ENCODE measurements around the gene HES1.
"Not testable (repeated sequence)": the region's sequence is repeated elsewhere in the genome, so short reads cannot be mapped to it uniquely, and the experiment has no call there.

Gene HES1

DNA sequence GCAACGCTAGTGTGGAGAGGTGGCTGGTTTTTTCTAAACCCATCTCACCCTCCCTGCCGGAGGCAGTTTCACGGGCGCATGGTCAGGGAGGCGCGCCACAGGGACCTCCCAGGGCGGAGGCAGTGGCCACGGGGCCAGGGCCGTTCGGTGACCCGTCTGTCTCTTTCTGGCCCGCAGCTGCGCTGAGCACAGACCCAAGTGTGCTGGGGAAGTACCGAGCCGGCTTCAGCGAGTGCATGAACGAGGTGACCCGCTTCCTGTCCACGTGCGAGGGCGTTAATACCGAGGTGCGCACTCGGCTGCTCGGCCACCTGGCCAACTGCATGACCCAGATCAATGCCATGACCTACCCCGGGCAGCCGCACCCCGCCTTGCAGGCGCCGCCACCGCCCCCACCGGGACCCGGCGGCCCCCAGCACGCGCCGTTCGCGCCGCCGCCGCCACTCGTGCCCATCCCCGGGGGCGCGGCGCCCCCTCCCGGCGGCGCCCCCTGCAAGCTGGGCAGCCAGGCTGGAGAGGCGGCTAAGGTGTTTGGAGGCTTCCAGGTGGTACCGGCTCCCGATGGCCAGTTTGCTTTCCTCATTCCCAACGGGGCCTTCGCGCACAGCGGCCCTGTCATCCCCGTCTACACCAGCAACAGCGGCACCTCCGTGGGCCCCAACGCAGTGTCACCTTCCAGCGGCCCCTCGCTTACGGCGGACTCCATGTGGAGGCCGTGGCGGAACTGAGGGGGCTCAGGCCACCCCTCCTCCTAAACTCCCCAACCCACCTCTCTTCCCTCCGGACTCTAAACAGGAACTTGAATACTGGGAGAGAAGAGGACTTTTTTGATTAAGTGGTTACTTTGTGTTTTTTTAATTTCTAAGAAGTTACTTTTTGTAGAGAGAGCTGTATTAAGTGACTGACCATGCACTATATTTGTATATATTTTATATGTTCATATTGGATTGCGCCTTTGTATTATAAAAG, 1.8 kb downstream of the HES1 start:
- DNase-seq = peak; percentile 62 to 75
- TF ChIP-seq POLR2A (IDR thresholded peaks at IDR 0.05; ENCODE audit: low read length) (peak; percentile 21), GATA1 (IDR thresholded peaks at IDR 0.05; ENCODE audit: low read depth, low read length) (no peak)

DNA sequence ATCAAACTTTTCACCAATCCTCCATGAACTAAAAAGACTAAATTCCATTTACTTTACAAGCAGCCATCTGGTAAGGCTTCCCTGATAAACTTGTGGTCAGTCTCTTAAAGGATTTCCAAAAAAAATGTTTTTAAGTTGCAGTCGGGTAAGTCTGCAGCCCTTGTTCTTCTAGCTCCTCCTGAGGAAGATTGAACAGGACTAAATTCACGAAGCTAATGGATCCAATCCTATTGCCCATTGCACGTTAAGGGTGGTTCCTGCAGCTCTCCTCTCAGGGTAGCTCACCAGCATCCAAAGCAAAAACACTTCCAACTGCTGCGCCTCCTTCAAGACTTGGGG, 2.8 kb downstream of the HES1 start:
- DNase-seq = no peak
- TF ChIP-seq GATA1 (IDR thresholded peaks at IDR 0.05; ENCODE audit: low read depth, low read length) (no peak), POLR2A (IDR thresholded peaks at IDR 0.05; ENCODE audit: low read length) (no peak)

GRCh38 chr3:194139071-194139813, 3.3 kb downstream of the HES1 start:
- TF ChIP-seq POLR2A (IDR thresholded peaks at IDR 0.05; ENCODE audit: low read length) (no peak), GATA1 (IDR thresholded peaks at IDR 0.05; ENCODE audit: low read depth, low read length) (no peak)

DNA sequence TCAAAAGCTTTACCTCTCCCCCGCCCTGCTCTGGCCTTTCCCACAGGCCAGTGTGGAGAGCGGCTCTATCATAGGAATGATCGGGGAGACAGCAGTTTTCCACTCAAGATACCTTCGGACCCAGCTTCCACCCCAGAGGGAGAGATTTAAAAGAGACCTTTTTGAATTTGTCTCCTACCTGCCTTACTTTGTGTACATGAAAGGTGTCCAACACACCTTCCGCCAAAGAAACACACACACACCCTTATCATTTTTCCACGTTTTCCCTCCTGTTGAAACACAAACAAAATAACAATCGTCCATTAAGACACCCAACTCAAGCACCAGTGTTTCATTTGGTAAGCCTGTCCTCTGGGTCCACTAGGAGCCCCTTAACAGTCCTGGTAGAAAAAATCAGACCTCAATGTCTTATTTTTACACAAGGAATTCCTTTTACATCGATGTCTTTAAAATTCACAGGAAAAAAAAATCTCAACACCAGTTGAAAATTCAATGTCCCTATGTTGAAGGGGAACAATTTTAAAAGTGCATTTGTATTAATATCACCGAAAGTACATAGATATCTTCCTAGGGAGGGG, 4.0 kb downstream of the HES1 start:
- TF ChIP-seq GATA1 (IDR thresholded peaks at IDR 0.05; ENCODE audit: low read depth, low read length) = no peak
- peak; percentile 4 for TF ChIP-seq POLR2A (IDR thresholded peaks at IDR 0.05; ENCODE audit: low read length)
- DNase-seq = peak in 1 of 2 experiments; percentile 40

More at GRCh38 chr3:194139071-194139813, 3.3 kb downstream of the HES1 start:
- DNase-seq = peak; percentile 60 to 76

DNA sequence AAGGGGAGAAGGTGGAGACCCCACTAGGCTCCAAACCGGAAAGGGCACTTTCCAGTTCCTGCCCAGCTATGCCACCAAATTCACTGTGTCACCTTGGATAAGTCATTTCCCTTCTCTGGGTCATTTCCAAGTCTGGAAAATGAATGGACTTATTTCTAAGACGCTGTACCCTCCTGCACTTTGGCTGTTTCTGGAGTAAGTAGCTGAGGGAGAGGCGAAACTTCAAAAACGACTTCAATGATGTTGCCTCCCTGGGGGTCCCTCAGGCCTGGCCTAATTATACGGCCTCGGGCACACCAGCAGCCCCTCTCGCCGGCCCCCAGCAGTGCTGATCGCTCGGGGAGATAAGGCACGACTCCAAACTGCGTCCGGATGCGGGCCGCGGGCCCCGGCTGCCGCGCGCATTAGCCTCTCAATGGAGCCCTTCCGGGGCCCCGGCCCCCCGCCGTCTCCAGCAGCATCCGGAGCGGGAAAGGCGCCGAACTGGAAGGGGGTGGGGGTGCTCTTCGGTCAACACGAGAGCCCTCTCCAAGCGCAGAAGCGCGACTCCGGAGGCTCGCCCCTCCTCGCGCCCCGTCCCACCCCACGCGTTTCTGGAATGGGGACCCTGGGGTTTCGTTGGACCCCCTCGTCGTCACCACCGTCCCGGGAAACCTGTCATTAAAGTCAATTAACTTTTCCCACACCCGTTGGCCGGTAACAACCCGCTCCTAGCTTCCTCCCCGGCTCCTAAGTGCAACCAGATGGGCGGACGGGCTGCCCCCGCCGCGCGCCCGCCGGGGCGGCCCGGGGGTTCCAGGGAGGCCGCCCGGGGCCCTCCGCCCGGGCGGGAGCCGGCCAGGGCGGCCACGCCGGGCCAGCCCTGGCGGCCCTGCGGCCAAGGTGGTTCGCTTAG, 4.8 kb downstream of the HES1 start:
- DNase-seq = peak; percentile 78 to 80
- TF ChIP-seq GATA1 (IDR thresholded peaks at IDR 0.05; ENCODE audit: low read depth, low read length) (peak; percentile 72), POLR2A (IDR thresholded peaks at IDR 0.05; ENCODE audit: low read length) (peak; percentile 10)

GRCh38 chr3:194141415-194142155, 5.6 kb downstream of the HES1 start:
- TF ChIP-seq POLR2A (IDR thresholded peaks at IDR 0.05; ENCODE audit: low read length) (peak; percentile 53), GATA1 (IDR thresholded peaks at IDR 0.05; ENCODE audit: low read depth, low read length) (no peak)
- peak; percentile 91 to 94 for DNase-seq

DNA sequence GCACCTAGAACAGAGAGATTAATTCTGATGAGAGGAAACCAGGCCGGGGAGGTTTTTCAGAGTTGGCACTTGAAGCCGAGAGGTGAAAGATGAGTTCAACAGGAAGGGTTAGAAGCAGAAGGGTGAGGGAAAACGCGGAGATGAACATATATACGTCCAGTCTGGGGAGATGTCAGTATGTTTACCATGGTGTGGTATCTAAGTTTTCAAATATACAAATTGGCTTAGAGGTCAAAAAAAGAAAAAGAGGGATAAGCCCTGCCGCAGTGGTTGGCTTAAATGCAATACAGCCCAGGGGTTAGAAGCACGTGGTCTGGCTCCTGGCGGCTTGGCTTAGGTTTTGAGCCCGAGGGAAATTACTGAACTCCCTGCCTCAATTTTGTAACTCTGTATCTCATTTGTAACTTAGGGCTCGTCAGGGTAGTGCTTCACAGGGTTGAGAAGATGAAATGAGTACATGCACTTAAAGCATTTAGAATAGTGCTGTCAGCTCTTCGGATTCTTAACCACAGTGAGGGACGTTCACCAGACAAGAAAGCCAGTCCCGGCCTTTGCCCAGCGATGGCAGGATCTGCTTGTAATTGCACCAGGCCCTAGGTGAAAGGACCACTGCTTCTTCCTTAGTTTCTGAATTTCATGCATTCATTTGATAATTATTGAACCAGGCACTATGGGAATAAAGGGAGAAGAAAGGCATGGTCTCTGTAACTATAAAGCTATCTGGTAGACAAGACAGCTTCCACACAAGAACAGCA, 6.4 kb downstream of the HES1 start:
- TF ChIP-seq GATA1 (IDR thresholded peaks at IDR 0.05; ENCODE audit: low read depth, low read length) (no peak), POLR2A (IDR thresholded peaks at IDR 0.05; ENCODE audit: low read length) (no peak)
- peak in 1 of 2 experiments; percentile 42 for DNase-seq

GRCh38 chr3:194145702-194146101, 9.8 kb downstream of the HES1 start:
- no peak for TF ChIP-seq GATA1 (IDR thresholded peaks at IDR 0.05; ENCODE audit: low read depth, low read length)
- TF ChIP-seq POLR2A (IDR thresholded peaks at IDR 0.05; ENCODE audit: low read length) = no peak
- DNase-seq = no peak

- DNase-seq = no peak
Measured at GRCh38 chr3:194147679-194148078, 11.7 kb downstream of the HES1 start.

DNA sequence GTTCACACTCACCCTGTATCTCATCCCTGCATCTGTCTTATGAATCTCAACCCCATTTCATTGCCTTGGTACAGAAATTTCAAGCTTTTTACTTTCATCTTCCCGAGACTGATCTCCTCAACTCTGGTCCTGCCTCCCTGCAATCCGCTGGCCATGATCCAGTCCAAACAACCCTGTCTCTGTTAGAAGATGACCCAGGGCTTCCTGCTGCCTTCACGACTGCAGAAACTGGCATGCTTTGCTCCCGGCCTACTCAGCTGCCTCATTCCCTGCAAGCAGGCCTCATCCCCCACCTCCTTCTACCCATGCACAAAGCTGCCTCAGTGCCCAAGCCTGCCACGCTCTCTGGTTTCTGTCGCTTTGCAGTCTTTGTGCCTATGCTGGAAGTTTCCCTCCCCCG, 12.4 kb downstream of the HES1 start:
- no peak for DNase-seq
- TF ChIP-seq GATA1 (IDR thresholded peaks at IDR 0.05; ENCODE audit: low read depth, low read length) = no peak
- TF ChIP-seq POLR2A (IDR thresholded peaks at IDR 0.05; ENCODE audit: low read length) = no peak

More at GRCh38 chr3:194147679-194148078, 11.7 kb downstream of the HES1 start:
- TF ChIP-seq GATA1 (IDR thresholded peaks at IDR 0.05; ENCODE audit: low read depth, low read length) (no peak), POLR2A (IDR thresholded peaks at IDR 0.05; ENCODE audit: low read length) (no peak)

- TF ChIP-seq GATA1 (IDR thresholded peaks at IDR 0.05; ENCODE audit: low read depth, low read length) (no peak), POLR2A (IDR thresholded peaks at IDR 0.05; ENCODE audit: low read length) (no peak)
- peak; percentile 21 to 60 for DNase-seq
Measured at GRCh38 chr3:194150252-194150934, 14.4 kb downstream of the HES1 start.

GRCh38 chr3:194150935-194151302, 15.0 kb downstream of the HES1 start:
- not testable (repeated sequence) for DNase-seq

Measured in erythroblast (primary cell).